K562 (cell line): Measurements from ENCODE around the gene ZNF189. TPM values are rescaled to one million over a fixed set of nuclear protein-coding genes. Genes with fewer than 3 reads are reported as not detected.

Experiments used
- ATAC-seq: fragments of 200-7000 bp; cut with Tn5 transposase; 3 replicates; pipeline ENCODE4 v1.9.1; 2020; ENCODE audit warnings: moderate library complexity
- BruUV-seq: library from RNA; stranded (reverse); fragments of 400-500 nt; replicated peaks from 2 replicates; lab custom pipeline; 2021; lab: Mats Ljungman, UMichigan
- CTCF ChIA-PET: fragments of 300-600 bp; formaldehyde crosslinking; extraction: SDS; loops from one replicate; lab custom pipeline; 2021; ENCODE audit warnings: low intra/inter-chr PET ratio; lab: Yijun Ruan, JAX
- POLR2A ChIA-PET: fragments of 300-600, 350-650 bp; sonication (Branson Sonifier 250); formaldehyde crosslinking; extraction: SDS; loops from one replicate; lab custom pipeline; 2021; ENCODE audit warnings: antibody characterized with exemption, inconsistent platforms; lab: Yijun Ruan, JAX
- DNase-seq, 4 experiments: peaks; one replicate each; pipeline versions ENCODE4 v3.0.0 to v3.0.0-alpha.2; 2011 to 2018; ENCODE audit warnings: low spot score in 3 of 4, mixed read lengths in 3 of 4; ENCODE audit errors: extremely low read depth in 1 of 4
- FAIRE-seq: peaks from 2 replicates; lab custom pipeline; 2011; peaks lifted over from hg19 to GRCh38; lab: Jason Lieb, UNC
- H2AFZ ChIP-seq: 2 replicates; pipeline ENCODE4 v1.6.0; 2011; ENCODE audit warnings: low read depth, low read length, control low read depth, inconsistent platforms
- H3K27ac ChIP-seq: fragments of 200-600 bp; 3 replicates; pipeline ENCODE4 v1.8.0; 2011; ENCODE audit warnings: low read depth, mild to moderate bottlenecking, control low read depth, inconsistent platforms, low read length, moderate library complexity, mixed read lengths; ENCODE audit errors: extremely low read depth
- H3K27me3 ChIP-seq, 2 experiments: fragments of 300-600 bp in 1 of 2; 2 replicates in 1 of 2; 3 replicates in 1 of 2; pipeline versions ENCODE4 v1.6.0 to v1.8.0; 2011; ENCODE audit warnings: inconsistent platforms in 2 of 2, low read length in 2 of 2, mild to moderate bottlenecking in 1 of 2, mixed read lengths in 1 of 2, moderate library complexity in 1 of 2; ENCODE audit not compliant: control insufficient read depth in 2 of 2, insufficient read depth in 2 of 2
- H3K36me3 ChIP-seq: fragments of 300-600 bp; 3 replicates; pipeline ENCODE4 v1.8.0; 2011; ENCODE audit warnings: mild to moderate bottlenecking, low read length, inconsistent platforms; ENCODE audit not compliant: control insufficient read depth, insufficient read depth
- H3K4me1 ChIP-seq, 2 experiments: fragments of 200-600 bp in 1 of 2; replicated peaks in 1 of 2; 2 replicates in 1 of 2; 3 replicates in 1 of 2; pipeline versions ENCODE4 v1.5.1 to v1.8.0; 2011; ENCODE audit warnings: inconsistent platforms in 2 of 2, low read length in 2 of 2, mild to moderate bottlenecking in 1 of 2, mixed read lengths in 1 of 2, moderate library complexity in 1 of 2; ENCODE audit not compliant: control insufficient read depth in 2 of 2, insufficient read depth in 2 of 2
- H3K4me2 ChIP-seq: 2 replicates; pipeline ENCODE4 v1.6.1; 2011; ENCODE audit warnings: low read length, control low read depth, inconsistent platforms, mixed read lengths; ENCODE audit not compliant: insufficient read depth
- H3K4me3 ChIP-seq: fragments of 200-600 bp; sonication (generic), shearing (Covaris generic); 2 replicates; pipeline ENCODE4 v1.5.1; 2016; ENCODE audit warnings: control low read depth, inconsistent platforms
- H3K79me2 ChIP-seq: fragments of 200-600 bp; 3 replicates; pipeline ENCODE4 v1.8.0; 2011; ENCODE audit warnings: low read length, inconsistent platforms; ENCODE audit not compliant: control insufficient read depth, insufficient read depth
- H3K9ac ChIP-seq, 2 experiments: 2 replicates each; pipeline versions ENCODE4 v1.6.0 to v1.6.1; 2011; ENCODE audit warnings: low read depth in 2 of 2, low read length in 2 of 2, control low read depth in 1 of 2, inconsistent platforms in 1 of 2, mild to moderate bottlenecking in 1 of 2, mixed read lengths in 1 of 2; ENCODE audit not compliant: insufficient read depth in 1 of 2
- H3K9me1 ChIP-seq: one replicate; pipeline ENCODE4 v1.6.0; 2011; ENCODE audit warnings: inconsistent platforms, mild to moderate bottlenecking, low read length, moderate library complexity; ENCODE audit not compliant: control insufficient read depth, insufficient read depth
- H3K9me3 ChIP-seq: replicated peaks from 2 replicates; pipeline ENCODE4 v1.5.1; 2011; ENCODE audit warnings: low read depth, low read length, inconsistent platforms; ENCODE audit not compliant: control insufficient read depth, insufficient read depth
- H4K20me1 ChIP-seq: replicated peaks from 2 replicates; pipeline ENCODE4 v1.6.1; 2011; ENCODE audit warnings: low read length, inconsistent platforms, mixed read lengths; ENCODE audit not compliant: control insufficient read depth, insufficient read depth
- BCOR ChIP-seq: fragments of 450-650 bp; IDR thresholded peaks from 2 replicates; pipeline ENCODE4 v1.6.1; 2016
- BMI1 ChIP-seq: fragments of 150-350 bp; IDR thresholded peaks from 2 replicates; pipeline ENCODE4 v1.6.1; 2014; ENCODE audit warnings: low read length
- CBX5 ChIP-seq: IDR thresholded peaks from 2 replicates; pipeline ENCODE4 v1.6.1; 2014; ENCODE audit warnings: low read depth, borderline replicate concordance
- E2F3 ChIP-seq: fragments of 250-450 bp; sonication (Bioruptor Pico); IDR thresholded peaks from 2 replicates; pipeline ENCODE4 v1.4.0; 2020; ENCODE audit warnings: mild to moderate bottlenecking
- ILK ChIP-seq: fragments of 450-650 bp; IDR thresholded peaks from 2 replicates; pipeline ENCODE4 v1.6.1; 2016; ENCODE audit warnings: missing genetic modification characterization, low read depth, mild to moderate bottlenecking, missing compliant biosample characterization, moderate library complexity, borderline replicate concordance
- KDM1A ChIP-seq, 2 experiments: fragments of 450-650 bp; IDR thresholded peaks; 2 replicates each; pipeline ENCODE4 v1.6.1; 2016; ENCODE audit warnings: mild to moderate bottlenecking in 2 of 2
- MCM3 ChIP-seq: fragments of 450-650 bp; IDR thresholded peaks from 2 replicates; pipeline ENCODE4 v1.6.1; 2016
- NCOA1 ChIP-seq: fragments of 450-650 bp; IDR thresholded peaks from 2 replicates; pipeline ENCODE4 v1.6.1; 2016; ENCODE audit warnings: low read depth
- PHB2 ChIP-seq: fragments of 450-650 bp; IDR thresholded peaks from 2 replicates; pipeline ENCODE4 v1.6.1; 2017; ENCODE audit warnings: low read depth
- POLR2G ChIP-seq: fragments of 200-400 bp; formaldehyde crosslinking; IDR thresholded peaks from 2 replicates; pipeline ENCODE4 v1.6.1; 2017; ENCODE audit warnings: low read depth, mild to moderate bottlenecking, antibody characterized with exemption, low read length, moderate library complexity
- POLR2H ChIP-seq: IDR thresholded peaks from 2 replicates; pipeline ENCODE4 v1.6.1; 2016; ENCODE audit warnings: missing genetic modification characterization, low read depth, mild to moderate bottlenecking, control low read depth, missing compliant biosample characterization, moderate library complexity
- PPARD ChIP-seq: fragments of 250-450 bp; sonication (Bioruptor Pico); IDR thresholded peaks from 2 replicates; pipeline ENCODE4 v1.8.0; 2022; ENCODE audit warnings: inconsistent platforms, mild to moderate bottlenecking, moderate library complexity
- RBBP5 ChIP-seq: fragments of 200-600 bp; sonication (generic); IDR thresholded peaks from 2 replicates; pipeline ENCODE4 v1.6.1; 2012; ENCODE audit warnings: borderline replicate concordance, mild to moderate bottlenecking, low read length, control low read depth, inconsistent platforms; ENCODE audit not compliant: insufficient read depth, poor library complexity, severe bottlenecking
- RBM25 ChIP-seq: fragments of 200-400 bp; formaldehyde crosslinking; IDR thresholded peaks from 2 replicates; pipeline ENCODE4 v1.6.1; 2018; ENCODE audit warnings: low read length, low read depth, moderate library complexity; ENCODE audit not compliant: severe bottlenecking
- RNF2 ChIP-seq: sonication (generic); IDR thresholded peaks from 2 replicates; pipeline ENCODE4 v1.6.1; 2016
- SP2 ChIP-seq: IDR thresholded peaks from 2 replicates; pipeline ENCODE4 v1.6.1; 2011; ENCODE audit warnings: mild to moderate bottlenecking, low read depth, low read length, moderate library complexity; ENCODE audit not compliant: poor library complexity, severe bottlenecking; ENCODE audit errors: extremely low read depth
- TCF15 ChIP-seq: fragments of 250-450 bp; sonication (Bioruptor Pico); IDR thresholded peaks from 2 replicates; pipeline ENCODE4 v1.8.0; 2022; ENCODE audit warnings: moderate library complexity, mild to moderate bottlenecking, inconsistent platforms
- U2AF2 ChIP-seq: fragments of 200-400 bp; formaldehyde crosslinking; optimal IDR thresholded peaks from 2 replicates; pipeline ENCODE3; 2017; ENCODE audit warnings: low read depth, mild to moderate bottlenecking, low read length
- ZNF146 ChIP-seq: IDR thresholded peaks from one replicate; pipeline ENCODE4 v1.6.1; 2018; ENCODE audit warnings: missing compliant biosample characterization; ENCODE audit not compliant: unreplicated experiment
- ZNF197 ChIP-seq: fragments of 200-800 bp; sonication (Bioruptor generic); IDR thresholded peaks from 2 replicates; pipeline ENCODE4 v1.6.1; 2016; ENCODE audit warnings: low read depth, missing genetic modification characterization, missing compliant biosample characterization
- ZNF41 ChIP-seq: fragments of 250-450 bp; sonication (Bioruptor Pico); conservative IDR thresholded peaks from 2 replicates; pipeline ENCODE4 v1.4.0; 2020; ENCODE audit warnings: mild to moderate bottlenecking
- ZNF76 ChIP-seq: fragments of 250-450 bp; sonication (Bioruptor Pico); IDR thresholded peaks from 2 replicates; pipeline ENCODE4 v1.4.0; 2020; ENCODE audit warnings: mild to moderate bottlenecking, moderate library complexity, borderline replicate concordance
- WGBS: fragments of 100-300 bp; shearing (Covaris generic); methylation state at CpG from one replicate; pipeline ENCODE4 v1.1.6; 2016; ENCODE audit warnings: low coverage, mixed read lengths; ENCODE audit not compliant: insufficient coverage; ENCODE audit errors: missing lambda C conversion rate; 5-methylcytosine and 5-hydroxymethylcytosine counted together
- in situ Hi-C: fragments of 300-500 bp; cut with MboI; formaldehyde crosslinking; loops from 4 replicates; pipeline ENCODE4 v1.15.0; 2018; ENCODE audit warnings: inconsistent platforms, mixed read lengths
- intact Hi-C: fragments of 100-400 bp; cut with micrococcal nuclease; formaldehyde crosslinking; loops from 2 replicates; pipeline ENCODE4 v1.14.2; 2022
- polyA plus RNA-seq, 8 experiments: library from polyadenylated mRNA; depleted of rRNA in 4 of 8; stranded (reverse) in 5 of 8; unstranded in 3 of 8; fragments of >200 nt; fragmentation: Nextera tagmentation in 2 of 8; fragmentation: Illumina TruSeq in 1 of 8; extraction: Ambion mirVana in 2 of 8; extraction: Trizol in 1 of 8; gene quantifications; 2 replicates each; pipeline versions ENCODE4 v1.2.1 to v1.2.3, GENCODE V29; 2011 to 2014; ENCODE audit warnings: inconsistent platforms in 1 of 8, missing spikeins in 1 of 8
- total RNA-seq, 7 experiments: library from RNA; depleted of rRNA in 6 of 7; stranded (reverse); fragments of >200 nt in 6 of 7; fragmentation: Illumina TruSeq in 2 of 7; extraction: Trizol in 2 of 7; gene quantifications; 2 replicates each; pipeline versions ENCODE4 v1.2.1 to v1.2.3, GENCODE V29; 2011 to 2021; ENCODE audit warnings: low replicate concordance in 1 of 7

Gene ZNF189
- total and polyA plus RNA-seq, 9 of the 15 experiments (the other 6 are each of a cell fraction or from before 2014, with no cell fraction given): 2.4 to 15.3 (median 6.4) TPM

GRCh38 chr9:101371813-101372212 lies 26.8 kb upstream of the ZNF189 start:
- 79% methylated on average over 3 of the region's 3 CpGs for WGBS
- CTCF ChIA-PET: no interaction called here
- intact Hi-C loops (no loop called here), in situ Hi-C loops (no loop called here)
- POLR2A ChIA-PET: interaction anchor here (0.5 to 1.7 kb wide), 3 partner anchors 10 to 115 kb away, joined by 4 to 8 read pairs (median 5); a partner anchor contains a TSS
- no peaks in the 10 kb centered on the region for H4K20me1 ChIP-seq
- H3K9me1 ChIP-seq: no peaks in the 10 kb centered on the region
- TF ChIP-seq ZNF76 (CRISPR knock-in tag) (no peak), NCOA1 (no peak), ILK (tag) (no peak), PPARD (no peak), POLR2H (no peak), CBX5 (no peak), MCM3 (no peak), TCF15 (CRISPR knock-in tag) (no peak), POLR2G (no peak), SP2 (no peak), RBBP5 (no peak), PHB2 (no peak), ZNF146 (CRISPR knock-in tag) (peak; percentile 96), RNF2 (no peak), BCOR (peak; percentile 76), BMI1 (no peak), RBM25 (peak; percentile 84), KDM1A (IDR thresholded peaks at IDR 0.05) (0 out of 4 replicates have a peak, but pooled peaks of 1 of the 2 experiments have one; percentile 44), E2F3 (CRISPR knock-in tag) (no peak), ZNF41 (CRISPR knock-in tag) (no peak), U2AF2 (no peak), ZNF197 (CRISPR knock-in tag) (no peak)
- no peaks in the 10 kb centered on the region for H3K9me3 ChIP-seq
- no peak overlapping the region for H3K4me3 ChIP-seq
- H3K4me2 ChIP-seq: no peak overlapping the region
- H3K4me1 ChIP-seq: peaks cover 13 to 26% of the 10 kb centered on the region in 2 experiments; a peak in 4 of 5 replicates
- no peak for DNase-seq
- H3K27me3 ChIP-seq: no peaks in the 10 kb centered on the region
- BruUV-seq: no TSS peak
- H3K36me3 ChIP-seq: no peaks in the 10 kb centered on the region
- no peak for ATAC-seq
- H3K79me2 ChIP-seq: no peaks in the 10 kb centered on the region
- no peak overlapping the region for H3K9ac ChIP-seq
- no peak overlapping the region for H3K27ac ChIP-seq
- no peak overlapping the region for H2AFZ ChIP-seq
- FAIRE-seq: no peak
